Measurements from ENCODE around the gene SPTLC1. TPM values are rescaled to one million over a fixed set of nuclear protein-coding genes. Genes with fewer than 3 reads are reported as not detected.
"Not testable (repeated sequence)": the region's sequence is repeated elsewhere in the genome, so short reads cannot be mapped to it uniquely, and the experiment has no call there.

Gene SPTLC1
- total and polyA plus RNA-seq, 2 of the 13 experiments (the other 11 are each of a cell fraction or from before 2014, with no cell fraction given) = 56.2 to 72.5 TPM

GRCh38 chr9:92145784-92146183 is 30.6 kb upstream of the SPTLC1 start:
- WGBS (ENCODE audit: low lambda C conversion rate) = 90% methylated on average over 3 of the region's 3 CpGs
- in situ Hi-C loops (cut with HindIII; ENCODE audit: extremely low pct_ligation_motif_present, low pct_unique_long_range_greater_than_20kb) = loop anchor here (10.0 to 25.0 kb wide), 2 partner anchors 99 to 292 kb away; no protein-coding TSS in a partner anchor
- H3K4me2 ChIP-seq (ENCODE audit: low read depth, low read length); H3K36me3 ChIP-seq (replicated peaks in 1 of 2; ENCODE audit: control insufficient read depth in 1 of 2, insufficient read depth in 2 of 2, low read length in 2 of 2); H3K27ac ChIP-seq (ENCODE audit: extremely low read length, insufficient read depth, low read length); H4K20me1 ChIP-seq (ENCODE audit: insufficient read depth, low read length); CTCF ChIA-PET (ENCODE audit: low intra/inter-chr PET ratio, low total read pairs); BruUV-seq (replicated peaks); intact Hi-C loops (cut with micrococcal nuclease; ENCODE audit: unreplicated experiment); H2AFZ ChIP-seq (ENCODE audit: low read length); H3K79me2 ChIP-seq (ENCODE audit: insufficient read depth, low read length); H3K4me3 ChIP-seq (replicated peaks in 1 of 3; ENCODE audit: insufficient read depth in 1 of 3, low read depth in 2 of 3, low read length in 3 of 3); ATAC-seq; H3K9me3 ChIP-seq (ENCODE audit: low read length); FAIRE-seq; DNase-seq (ENCODE audit: low spot score); H3K9ac ChIP-seq (ENCODE audit: insufficient read depth, low read depth, low read length): not testable (repeated sequence)
- Histone ChIP-seq H3K27me3 (ENCODE audit: control insufficient read depth in 1 of 2, insufficient read depth in 2 of 2, low read length in 2 of 2) (peaks cover 0 to 19% of the 10 kb centered on the region in 2 experiments; a peak in 4 of 5 replicates), H3K4me1 (ENCODE audit: insufficient read depth, low read length) (peaks cover 19% of the 10 kb centered on the region)
- POLR2A ChIA-PET = interaction anchor here (0.6 kb wide), 1 partner anchor 23 kb away, joined by 3 read pairs; no protein-coding TSS in a partner anchor

- intact Hi-C loops (cut with micrococcal nuclease; ENCODE audit: unreplicated experiment) = no loop called here
- Histone ChIP-seq H3K27ac (ENCODE audit: extremely low read length, insufficient read depth, low read length) (no peak overlapping the region), H4K20me1 (ENCODE audit: insufficient read depth, low read length) (no peaks in the 10 kb centered on the region), H3K36me3 (replicated peaks in 1 of 2; ENCODE audit: control insufficient read depth in 1 of 2, insufficient read depth in 2 of 2, low read length in 2 of 2) (no peaks in the 10 kb centered on the region), H2AFZ (ENCODE audit: low read length) (no peak overlapping the region), H3K27me3 (ENCODE audit: control insufficient read depth in 1 of 2, insufficient read depth in 2 of 2, low read length in 2 of 2) (peaks cover 0 to 22% of the 10 kb centered on the region in 2 experiments; a peak in 4 of 5 replicates), H3K79me2 (ENCODE audit: insufficient read depth, low read length) (no peaks in the 10 kb centered on the region), H3K4me3 (replicated peaks in 1 of 3; ENCODE audit: insufficient read depth in 1 of 3, low read depth in 2 of 3, low read length in 3 of 3) (no peak overlapping the region), H3K4me1 (ENCODE audit: insufficient read depth, low read length) (peaks cover 48% of the 10 kb centered on the region), H3K9ac (ENCODE audit: insufficient read depth, low read depth, low read length) (no peak overlapping the region), H3K4me2 (ENCODE audit: low read depth, low read length) (no peak overlapping the region), H3K9me3 (ENCODE audit: low read length) (no peaks in the 10 kb centered on the region)
- BruUV-seq (replicated peaks) = no TSS peak
- DNase-seq (ENCODE audit: low spot score) = no peak
- in situ Hi-C loops (cut with HindIII; ENCODE audit: extremely low pct_ligation_motif_present, low pct_unique_long_range_greater_than_20kb) = loop anchor here (10.0 to 25.0 kb wide), 2 partner anchors 102 to 295 kb away; no protein-coding TSS in a partner anchor
- no peak for FAIRE-seq
- no peak for ATAC-seq
- ChIA-PET CTCF (ENCODE audit: low intra/inter-chr PET ratio, low total read pairs) (no interaction called here), POLR2A (no interaction called here)
- TF ChIP-seq ZFAT (CRISPR knock-in tag; conservative IDR thresholded peaks at IDR 0.05) = no peak
- no peak for TF ChIP-seq KLF13 (CRISPR knock-in tag; IDR thresholded peaks at IDR 0.05)
- TF ChIP-seq PAF1 (CRISPR knock-in tag; IDR thresholded peaks at IDR 0.05) = no peak
- TF ChIP-seq HOXA7 (CRISPR knock-in tag; IDR thresholded peaks at IDR 0.05) = no peak
- no peak for TF ChIP-seq REL (CRISPR knock-in tag; conservative IDR thresholded peaks at IDR 0.05)
- TF ChIP-seq ZNF124 (CRISPR knock-in tag; IDR thresholded peaks at IDR 0.05) = no peak
- TF ChIP-seq ATF1 (CRISPR knock-in tag; IDR thresholded peaks at IDR 0.05) = no peak
- TF ChIP-seq TBL1XR1 (IDR thresholded peaks at IDR 0.05; ENCODE audit: borderline replicate concordance, low read length, partially characterized antibody) = no peak
- no peak for TF ChIP-seq ZNF331 (CRISPR knock-in tag; IDR thresholded peaks at IDR 0.05)
- TF ChIP-seq LBX2 (CRISPR knock-in tag; IDR thresholded peaks at IDR 0.05; ENCODE audit: borderline replicate concordance) = no peak
- no peak for TF ChIP-seq EHMT2 (IDR thresholded peaks at IDR 0.05; ENCODE audit: borderline replicate concordance, low read depth, low read length)
- no peak for TF ChIP-seq ZNF761 (CRISPR knock-in tag; conservative IDR thresholded peaks at IDR 0.05)
- no peak for TF ChIP-seq ZZZ3 (CRISPR knock-in tag; IDR thresholded peaks at IDR 0.05; ENCODE audit: borderline replicate concordance)
- TF ChIP-seq ZNF775 (CRISPR knock-in tag; IDR thresholded peaks at IDR 0.05; ENCODE audit: borderline replicate concordance) = no peak
- no peak for TF ChIP-seq ZBTB44 (CRISPR knock-in tag; IDR thresholded peaks at IDR 0.05)
- no peak for TF ChIP-seq REPIN1 (CRISPR knock-in tag; IDR thresholded peaks at IDR 0.05; ENCODE audit: borderline replicate concordance, low read depth)
- no peak for TF ChIP-seq ZNF781 (CRISPR knock-in tag; IDR thresholded peaks at IDR 0.05; ENCODE audit: borderline replicate concordance, not compliant biosample characterization)
- WGBS (ENCODE audit: low lambda C conversion rate) = 80% methylated on average over 4 of the region's 8 CpGs
Observed at GRCh38 chr9:92142329-92142728, 27.1 kb upstream of the SPTLC1 start.
